Measurements from ENCODE around the gene MMP28.

Gene MMP28

DNA sequence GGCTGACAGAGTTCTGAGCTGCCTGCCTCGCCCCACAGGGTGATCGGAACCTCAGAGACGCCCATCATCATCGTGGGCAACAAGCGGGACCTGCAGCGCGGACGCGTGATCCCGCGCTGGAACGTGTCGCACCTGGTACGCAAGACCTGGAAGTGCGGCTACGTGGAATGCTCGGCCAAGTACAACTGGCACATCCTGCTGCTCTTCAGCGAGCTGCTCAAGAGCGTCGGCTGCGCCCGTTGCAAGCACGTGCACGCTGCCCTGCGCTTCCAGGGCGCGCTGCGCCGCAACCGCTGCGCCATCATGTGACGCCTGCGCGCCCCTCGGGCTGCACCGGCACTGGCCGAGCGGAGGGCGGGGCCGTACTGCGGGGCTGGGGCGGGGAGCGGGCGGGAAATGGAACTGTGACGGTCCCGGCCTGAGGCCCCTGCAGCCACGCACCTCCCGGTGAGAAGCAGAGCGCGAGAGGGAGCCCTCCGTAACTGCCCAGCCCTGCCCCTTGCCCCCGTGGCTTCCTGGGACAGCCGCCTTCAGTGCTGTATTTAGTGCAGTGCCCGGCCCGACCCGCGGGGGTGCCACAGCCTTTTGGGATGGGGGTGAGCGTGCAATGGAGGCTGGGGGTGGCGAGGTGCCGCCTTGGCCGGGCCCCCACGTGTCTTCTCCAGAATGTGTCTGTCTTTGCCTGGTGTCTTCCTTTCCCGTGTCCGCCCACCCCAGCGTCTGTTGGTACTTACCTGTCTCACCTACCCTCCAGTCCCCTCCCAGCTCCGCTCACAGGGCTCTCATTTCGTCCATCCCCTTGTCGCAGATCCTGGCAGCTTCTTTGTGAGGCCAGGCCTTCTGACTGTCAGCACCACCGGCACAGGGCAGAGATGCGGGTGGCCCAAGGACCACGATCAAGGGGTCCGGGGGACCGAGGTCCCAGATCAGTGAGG lies 54.2 kb downstream of the MMP28 start:
- FAIRE-seq, result no peak

DNA sequence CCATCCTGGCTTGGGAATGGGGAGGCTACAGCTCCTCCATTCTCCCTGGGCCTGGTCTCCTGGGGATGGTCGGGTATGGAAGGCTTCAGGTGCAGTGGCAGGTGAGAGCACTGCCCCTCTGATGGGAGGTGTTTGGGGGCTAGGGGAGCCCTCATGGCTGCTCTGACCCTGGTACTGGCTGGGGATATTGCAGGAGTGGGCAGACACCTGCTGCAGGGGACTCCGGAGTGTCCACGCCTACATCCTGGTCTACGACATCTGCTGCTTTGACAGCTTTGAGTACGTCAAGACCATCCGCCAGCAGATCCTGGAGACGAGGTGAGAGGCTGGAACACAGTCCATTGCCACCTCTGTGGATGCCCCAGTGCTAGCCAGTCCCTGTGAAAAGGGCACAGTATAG lies 55.2 kb downstream of the MMP28 start:
- FAIRE-seq, result no peak

DNA sequence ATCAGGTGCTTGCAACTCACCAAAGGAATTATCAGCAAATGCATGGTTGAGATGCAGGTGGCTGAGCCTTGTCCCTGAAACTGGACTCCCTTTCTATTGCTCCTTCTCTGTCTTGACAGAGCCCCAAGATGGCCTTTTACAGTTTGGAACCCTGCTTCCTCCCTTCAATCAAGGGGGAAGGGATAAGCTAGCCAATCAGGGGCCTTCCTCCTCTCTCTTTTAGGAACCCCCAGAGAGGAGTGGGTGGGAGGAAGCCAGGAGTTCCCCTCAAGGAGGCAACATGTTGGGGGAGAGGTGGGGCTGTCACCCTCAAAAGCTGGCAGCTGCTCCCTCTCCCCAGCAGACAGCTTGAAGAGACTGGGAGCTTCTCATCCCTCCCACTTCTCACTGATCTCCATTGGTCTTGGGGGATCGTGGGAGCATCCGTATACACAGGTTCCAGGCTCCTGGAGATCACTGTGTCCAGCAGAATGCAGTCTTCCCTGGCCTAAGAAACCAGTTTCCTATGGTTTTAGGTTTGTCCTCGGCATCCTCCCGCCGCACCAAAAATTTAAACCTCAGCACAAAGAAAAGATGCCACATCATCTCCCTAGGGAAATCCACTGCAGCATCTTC lies 56.8 kb downstream of the MMP28 start:
- FAIRE-seq, result no peak

DNA sequence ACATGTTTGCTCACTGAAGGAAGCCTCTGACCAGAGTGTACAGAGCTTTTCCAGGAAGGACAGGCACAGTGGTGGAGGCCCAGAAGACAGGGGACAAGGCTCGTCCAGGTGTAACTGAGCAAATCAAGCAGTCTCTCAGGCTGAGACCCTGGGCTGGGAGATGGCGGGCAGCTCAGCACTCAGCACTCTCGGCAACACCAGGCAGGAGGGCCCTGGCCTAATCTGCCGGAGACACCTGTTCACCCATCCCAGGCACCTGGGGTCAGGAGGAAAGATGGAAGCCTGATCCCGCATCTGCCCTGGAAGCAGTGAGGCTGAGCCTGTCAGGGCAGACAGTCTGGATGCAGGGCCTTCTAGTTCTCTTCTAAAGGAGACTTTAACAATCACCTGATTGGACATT lies 59.2 kb downstream of the MMP28 start:
- no peak for FAIRE-seq

DNA sequence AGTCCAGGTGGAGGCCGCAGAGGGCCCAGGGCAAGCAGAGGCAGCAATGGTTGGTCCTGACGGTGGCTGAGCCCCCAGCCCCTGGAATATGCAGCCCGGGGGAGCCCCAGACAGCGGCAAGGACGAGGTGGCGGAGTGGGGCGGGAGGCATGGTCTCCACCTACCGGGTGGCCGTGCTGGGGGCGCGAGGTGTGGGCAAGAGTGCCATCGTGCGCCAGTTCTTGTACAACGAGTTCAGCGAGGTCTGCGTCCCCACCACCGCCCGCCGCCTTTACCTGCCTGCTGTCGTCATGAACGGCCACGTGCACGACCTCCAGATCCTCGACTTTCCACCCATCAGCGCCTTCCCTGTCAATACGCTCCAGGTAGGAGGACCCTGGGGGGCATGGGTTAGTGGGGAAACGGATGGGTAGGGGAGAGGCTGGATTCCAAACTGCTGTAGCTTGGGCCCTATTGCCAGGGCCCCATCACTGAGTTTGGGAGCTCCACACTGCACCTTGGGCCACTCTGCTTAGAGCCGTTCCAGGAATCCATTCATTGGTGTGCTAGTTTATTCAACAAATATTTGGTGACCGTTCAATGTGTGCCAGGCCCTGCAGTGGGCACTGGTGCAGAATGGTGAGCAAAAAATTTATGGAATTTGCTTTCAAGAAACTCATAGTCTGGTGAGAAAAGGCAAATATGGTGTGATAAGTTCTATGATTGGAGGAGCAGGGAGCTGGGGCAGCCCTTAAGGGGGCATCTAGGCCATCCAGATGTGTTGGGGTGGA lies 60.2 kb downstream of the MMP28 start:
- no peak for FAIRE-seq

GRCh38 chr17:35734396-35734795 lies 61.0 kb downstream of the MMP28 start:
- no peak for FAIRE-seq

GRCh38 chr17:35733366-35733765 lies 62.1 kb downstream of the MMP28 start:
- no peak for FAIRE-seq

GRCh38 chr17:35732806-35733136 lies 62.7 kb downstream of the MMP28 start:
- FAIRE-seq, result no peak

- no peak for FAIRE-seq
Observed at GRCh38 chr17:35731917-35732805, 63.3 kb downstream of the MMP28 start.

DNA sequence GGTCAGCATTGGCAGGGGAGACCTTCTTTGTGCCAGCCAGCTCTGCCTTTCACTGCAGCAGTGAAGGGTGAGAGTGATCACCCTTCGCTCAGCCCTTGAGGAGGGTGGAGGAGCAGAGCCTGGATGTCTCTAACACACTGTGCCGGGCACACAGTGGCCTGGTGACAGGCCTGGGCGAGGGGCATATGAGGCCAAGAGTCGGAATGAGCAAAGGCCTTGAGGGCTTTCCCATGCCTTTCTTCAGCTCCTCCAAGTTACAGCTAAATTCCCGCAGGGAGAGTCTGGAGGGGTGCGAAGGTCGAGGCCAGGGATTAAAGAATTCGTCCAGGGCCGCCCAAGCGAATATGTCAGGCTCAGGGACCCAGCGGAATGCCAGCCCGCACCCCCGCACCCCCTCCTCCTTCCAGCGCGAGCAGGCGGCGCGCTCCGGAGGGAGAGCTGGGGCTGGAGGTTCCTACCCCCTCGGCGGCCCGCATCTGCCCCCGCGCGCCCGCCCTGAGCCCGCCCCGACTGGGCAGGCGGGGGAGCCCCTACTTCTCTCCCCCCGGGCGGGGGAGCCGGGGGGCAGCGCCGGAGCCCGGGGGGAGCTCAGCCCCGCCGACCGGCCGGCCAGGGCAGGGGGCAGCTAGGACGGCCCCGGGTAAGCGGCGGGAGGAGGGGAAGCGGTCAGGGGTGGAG lies 64.1 kb downstream of the MMP28 start, which contains the start of gene RASL10B:
RASL10B (plus strand) TSS at position 401 of the 678 bp plus-strand sequence. CDS start 3,546 bp downstream, outside the sequence.
- no peak for FAIRE-seq

DNA sequence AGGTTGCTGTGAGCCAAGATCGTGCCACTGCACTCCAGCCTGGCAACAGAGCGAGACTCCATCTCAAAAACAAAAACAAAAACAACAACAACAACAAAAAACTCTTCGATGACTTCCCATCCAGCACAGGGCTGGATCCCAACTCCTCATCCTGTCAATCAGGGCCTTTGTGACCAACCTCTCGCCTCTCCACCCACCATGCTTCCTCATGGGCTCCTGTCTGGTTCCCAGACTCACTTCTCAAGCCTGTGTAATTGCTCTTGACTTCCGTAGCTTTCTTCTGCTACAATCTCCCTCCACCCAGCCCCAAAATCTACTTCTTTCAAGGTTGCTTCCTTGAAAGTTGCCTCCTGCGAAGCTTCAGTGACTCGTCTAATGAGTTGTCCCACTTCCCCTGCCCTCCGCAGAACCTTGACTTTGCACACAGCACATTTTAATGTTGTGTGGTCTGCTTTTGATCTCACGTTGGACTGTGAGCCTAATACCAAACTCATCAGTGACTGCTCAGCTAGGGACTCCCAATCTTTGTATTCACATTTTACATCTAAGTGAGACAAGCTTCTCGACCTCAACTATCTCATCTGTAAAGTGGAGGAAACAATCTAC lies 64.9 kb downstream of the MMP28 start:
- no peak for FAIRE-seq

DNA sequence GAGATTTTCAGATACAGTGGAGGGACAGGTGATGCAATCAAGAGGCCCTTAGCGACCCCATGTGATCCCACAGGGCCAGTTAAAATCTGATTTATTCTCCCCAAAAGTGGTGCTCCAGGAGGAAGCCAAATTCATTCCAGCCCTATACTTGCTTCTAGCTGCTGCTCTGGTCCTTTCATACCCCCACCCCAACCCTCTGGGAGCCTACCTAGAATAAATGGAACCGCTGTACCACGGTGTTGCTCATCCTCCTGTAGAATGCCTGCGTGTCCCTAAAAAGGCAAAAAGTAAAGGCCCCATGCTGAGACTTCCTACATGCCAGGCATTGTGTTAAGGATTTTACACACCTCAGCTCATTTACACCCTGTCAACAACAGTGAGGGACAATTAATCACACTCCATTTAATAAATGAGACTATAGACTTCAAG lies 66.0 kb downstream of the MMP28 start:
- FAIRE-seq, result no peak

DNA sequence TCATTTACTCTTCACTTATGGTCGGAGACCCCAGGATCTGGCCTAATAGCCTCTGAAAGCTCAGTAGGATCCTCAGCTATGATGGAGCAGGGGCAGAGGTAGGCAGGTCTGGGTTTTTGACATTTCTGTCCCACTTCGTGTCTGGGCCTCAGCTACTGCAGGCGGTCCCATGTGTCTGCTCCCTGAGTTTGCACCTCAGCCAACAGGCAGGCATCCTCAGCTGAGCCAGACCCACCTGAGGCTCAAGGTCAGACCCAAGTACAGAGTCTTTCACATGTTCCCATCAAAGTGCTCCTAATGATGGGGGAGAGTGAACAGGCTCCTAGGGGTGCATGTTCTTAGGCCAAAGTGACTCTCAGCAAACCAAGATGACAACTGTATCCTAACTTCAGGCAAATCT lies 66.9 kb downstream of the MMP28 start:
- no peak for FAIRE-seq

GRCh38 chr17:35727635-35728034 lies 67.8 kb downstream of the MMP28 start:
- no peak for FAIRE-seq

GRCh38 chr17:35726953-35727460 lies 68.4 kb downstream of the MMP28 start:
- no peak for FAIRE-seq

GRCh38 chr17:35726127-35726952 lies 69.1 kb downstream of the MMP28 start:
- no peak for FAIRE-seq

GRCh38 chr17:35725802-35726126 lies 69.7 kb downstream of the MMP28 start:
- FAIRE-seq, result no peak

DNA sequence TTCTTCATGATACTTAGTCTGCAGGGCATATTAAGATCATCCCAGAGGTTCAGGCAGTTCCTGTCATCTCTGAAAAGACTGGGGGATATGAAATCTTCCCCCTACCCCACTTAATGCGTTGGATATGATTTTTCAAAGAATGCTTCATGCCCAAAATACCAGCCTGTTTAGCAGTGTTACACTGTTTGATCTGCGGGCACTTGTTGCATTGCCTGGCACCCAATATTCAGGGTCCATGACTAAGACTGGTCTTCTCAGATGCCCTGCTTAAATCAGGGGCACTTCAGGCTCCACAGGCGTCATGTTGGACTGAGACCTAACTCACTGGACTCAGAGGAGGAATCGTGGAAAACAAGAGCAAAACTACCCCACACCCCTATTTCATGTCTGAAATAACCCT lies 70.4 kb downstream of the MMP28 start:
- FAIRE-seq, result no peak

- FAIRE-seq, result no peak
Observed at GRCh38 chr17:35723735-35724134, 71.7 kb downstream of the MMP28 start.

DNA sequence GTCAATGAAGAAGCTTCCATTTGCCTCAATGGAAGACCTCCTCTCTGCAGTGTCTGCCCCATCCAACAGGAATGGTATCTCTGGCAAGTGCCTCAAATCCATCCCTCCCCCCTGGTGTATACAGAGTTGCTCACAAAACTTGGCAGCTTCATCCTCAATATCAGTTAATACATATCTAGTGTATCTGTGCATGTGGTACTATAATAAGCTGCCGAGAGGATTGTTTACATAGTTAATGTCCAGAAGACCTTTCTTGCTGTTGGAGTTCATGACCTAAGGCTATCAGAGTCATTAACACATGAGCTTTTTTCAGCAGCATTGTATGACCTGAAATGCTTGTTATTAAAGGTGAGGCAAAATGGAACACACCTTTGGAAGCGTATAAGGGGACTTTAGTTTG lies 78.0 kb downstream of the MMP28 start:
- FAIRE-seq, result no peak

Measured in A204.1 (cell line).